ENCODE measurements around the gene CCDC82.

DNA sequence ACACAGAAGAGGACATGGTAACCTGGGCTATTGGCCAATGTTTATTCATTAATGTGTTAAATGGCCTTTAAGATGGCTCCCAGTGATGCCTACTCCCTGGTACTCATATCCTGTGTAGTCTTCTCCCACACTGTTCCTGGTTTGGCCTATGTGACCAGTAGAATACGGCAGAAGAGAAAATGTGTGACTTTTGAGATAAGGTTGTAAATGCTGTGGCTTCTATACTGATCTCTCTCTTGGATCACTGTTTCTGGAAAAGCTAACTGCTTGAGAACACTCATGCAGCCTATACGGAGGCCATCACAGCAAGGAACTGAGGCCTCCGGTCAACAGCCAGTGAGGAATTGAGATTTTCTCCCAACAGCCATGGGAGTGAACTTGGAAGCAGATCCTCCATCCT is 70.9 kb downstream of the CCDC82 start:
- TF ChIP-seq, protein P1, sequence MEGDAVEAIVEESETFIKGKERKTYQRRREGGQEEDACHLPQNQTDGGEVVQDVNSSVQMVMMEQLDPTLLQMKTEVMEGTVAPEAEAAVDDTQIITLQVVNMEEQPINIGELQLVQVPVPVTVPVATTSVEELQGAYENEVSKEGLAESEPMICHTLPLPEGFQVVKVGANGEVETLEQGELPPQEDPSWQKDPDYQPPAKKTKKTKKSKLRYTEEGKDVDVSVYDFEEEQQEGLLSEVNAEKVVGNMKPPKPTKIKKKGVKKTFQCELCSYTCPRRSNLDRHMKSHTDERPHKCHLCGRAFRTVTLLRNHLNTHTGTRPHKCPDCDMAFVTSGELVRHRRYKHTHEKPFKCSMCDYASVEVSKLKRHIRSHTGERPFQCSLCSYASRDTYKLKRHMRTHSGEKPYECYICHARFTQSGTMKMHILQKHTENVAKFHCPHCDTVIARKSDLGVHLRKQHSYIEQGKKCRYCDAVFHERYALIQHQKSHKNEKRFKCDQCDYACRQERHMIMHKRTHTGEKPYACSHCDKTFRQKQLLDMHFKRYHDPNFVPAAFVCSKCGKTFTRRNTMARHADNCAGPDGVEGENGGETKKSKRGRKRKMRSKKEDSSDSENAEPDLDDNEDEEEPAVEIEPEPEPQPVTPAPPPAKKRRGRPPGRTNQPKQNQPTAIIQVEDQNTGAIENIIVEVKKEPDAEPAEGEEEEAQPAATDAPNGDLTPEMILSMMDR (IDR thresholded peaks at IDR 0.05; ENCODE audit: low read length) = no peak
- no peak for TF ChIP-seq EZH2 (IDR thresholded peaks at IDR 0.05; ENCODE audit: borderline replicate concordance, low read length)
